ENCODE measurements around the gene DBT. TPM values are rescaled to one million over a fixed set of nuclear protein-coding genes. Genes with fewer than 3 reads are reported as not detected.

DBT gene
- total and polyA plus RNA-seq, 2 of the 13 experiments (the other 11 are each of a cell fraction or from before 2014, with no cell fraction given): 3.3 to 10.2 TPM

DNA sequence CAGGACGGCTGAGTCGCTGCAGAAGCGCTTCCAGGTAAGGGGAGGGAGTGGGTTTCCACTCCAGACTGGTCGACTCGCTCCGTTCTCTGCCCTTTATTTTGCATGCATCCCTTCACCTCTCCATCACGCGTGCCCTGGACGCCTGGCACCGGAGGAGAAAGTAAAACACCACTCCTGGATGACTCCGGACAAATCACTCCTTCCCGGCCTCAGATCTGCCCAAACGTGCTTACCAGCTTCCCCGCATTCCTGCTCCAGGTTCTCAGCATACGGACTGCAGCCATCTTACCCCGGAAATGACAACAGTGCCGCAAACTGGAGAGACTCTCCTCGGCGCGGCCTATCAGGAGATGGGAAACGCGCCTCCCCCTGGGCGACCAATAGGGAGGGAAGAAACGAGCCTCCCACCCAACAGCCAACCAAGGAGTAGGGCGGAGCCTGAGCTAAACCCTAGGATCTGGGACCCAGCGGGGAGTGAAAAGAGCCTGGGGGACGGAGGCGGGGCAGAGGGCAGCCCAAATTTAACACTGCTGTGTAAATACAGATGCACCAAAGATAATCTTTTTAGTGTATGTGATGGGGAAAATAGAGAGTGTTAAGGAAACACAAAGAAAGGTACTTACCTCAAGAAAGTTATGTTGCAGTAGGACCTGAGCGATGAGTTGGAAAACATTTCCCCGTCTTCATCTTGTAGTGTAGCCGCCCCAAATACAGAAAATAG, at the start of gene DBT (continued):
- no peak for TF ChIP-seq ETV6 (CRISPR knock-in tag; conservative IDR thresholded peaks at IDR 0.05)
- TF ChIP-seq AKNA (CRISPR knock-in tag; IDR thresholded peaks at IDR 0.05; ENCODE audit: borderline replicate concordance): no peak
- TF ChIP-seq KMT2B (CRISPR knock-in tag; IDR thresholded peaks at IDR 0.05): peak; percentile 86
- 0 out of 2 replicates have a peak, but pooled peaks have one; percentile 58 for TF ChIP-seq SALL2 (CRISPR knock-in tag; IDR thresholded peaks at IDR 0.05)
- no peak for TF ChIP-seq ZNF503 (CRISPR knock-in tag; IDR thresholded peaks at IDR 0.05)
- no peak for TF ChIP-seq ZBTB1 (CRISPR knock-in tag; IDR thresholded peaks at IDR 0.05; ENCODE audit: borderline replicate concordance)
- peak; percentile 90 for TF ChIP-seq DRAP1 (CRISPR knock-in tag; IDR thresholded peaks at IDR 0.05)
- TF ChIP-seq ZFP36L2 (CRISPR knock-in tag; IDR thresholded peaks at IDR 0.05): 0 out of 2 replicates have a peak, but pooled peaks have one; percentile 30
- TF ChIP-seq ZSCAN25 (CRISPR knock-in tag; IDR thresholded peaks at IDR 0.05): 0 out of 2 replicates have a peak, but pooled peaks have one; percentile 32
- peak; percentile 16; the same call in 1 of the 2 replicates for TF ChIP-seq ZBTB38 (CRISPR knock-in tag; IDR thresholded peaks at IDR 0.05)
- no peak for TF ChIP-seq ZKSCAN5 (CRISPR knock-in tag; IDR thresholded peaks at IDR 0.05)
- TF ChIP-seq ZNF776 (CRISPR knock-in tag; IDR thresholded peaks at IDR 0.05): no peak
- no peak for TF ChIP-seq FOXA1 (IDR thresholded peaks at IDR 0.05)
- 0 out of 2 replicates have a peak, but pooled peaks have one; percentile 24 for TF ChIP-seq FOXA1 (CRISPR knock-in tag; IDR thresholded peaks at IDR 0.05)
- TF ChIP-seq CEBPB (IDR thresholded peaks at IDR 0.05; ENCODE audit: borderline replicate concordance, low read depth, low read length): no peak
- peak; percentile 86 for TF ChIP-seq TEAD3 (CRISPR knock-in tag; optimal IDR thresholded peaks at IDR 0.05; ENCODE audit: borderline replicate concordance)
- TF ChIP-seq ARNT2 (CRISPR knock-in tag; IDR thresholded peaks at IDR 0.05; ENCODE audit: low read depth): no peak
- TF ChIP-seq RFX5 (IDR thresholded peaks at IDR 0.05; ENCODE audit: low read depth, low read length): 0 out of 2 replicates have a peak, but pooled peaks have one; percentile 44
- TF ChIP-seq ZNF547 (CRISPR knock-in tag; IDR thresholded peaks at IDR 0.05): peak; percentile 89
- TF ChIP-seq YY1 (IDR thresholded peaks at IDR 0.05; ENCODE audit: insufficient read depth, insufficient replicate concordance, low read depth, low read length): peak; percentile 95
- TF ChIP-seq ZSCAN29 (CRISPR knock-in tag; conservative IDR thresholded peaks at IDR 0.05): peak; percentile 51; the same call in 1 of the 2 replicates
- TF ChIP-seq ZSCAN21 (CRISPR knock-in tag; IDR thresholded peaks at IDR 0.05; ENCODE audit: borderline replicate concordance): peak; percentile 52; the same call in 1 of the 2 replicates
- no peak for TF ChIP-seq LCORL (IDR thresholded peaks at IDR 0.05)
- peak; percentile 89 for TF ChIP-seq LCORL (CRISPR knock-in tag; IDR thresholded peaks at IDR 0.05)
- peak; percentile 35; the same call in 1 of the 2 replicates for TF ChIP-seq ZNF546 (CRISPR knock-in tag; conservative IDR thresholded peaks at IDR 0.05)
